Measurements from ENCODE around the gene PHLDB1. TPM values are rescaled to one million over a fixed set of nuclear protein-coding genes. Genes with fewer than 3 reads are reported as not detected.

Gene PHLDB1
- total and polyA plus RNA-seq, 4 donors: 27.3 to 90.5 (median 76.1) TPM

- H3K9ac ChIP-seq (ENCODE audit: insufficient read depth in 1 of 2, low read length in 2 of 2): no peak overlapping the region
- no peaks in the 10 kb centered on the region for H3K9me3 ChIP-seq (ENCODE audit: control insufficient read depth in 4 of 4, insufficient read depth in 3 of 4, low read length in 3 of 4)
- H3K36me3 ChIP-seq (ENCODE audit: control insufficient read depth in 4 of 4, insufficient read depth in 4 of 4, low read length in 4 of 4): peaks cover 0 to 1% (median 0%) of the 10 kb centered on the region in 4 donors
- H3K27me3 ChIP-seq (ENCODE audit: control insufficient read depth in 3 of 3, insufficient read depth in 3 of 3, low read length in 2 of 3): no peaks in the 10 kb centered on the region
- no peak overlapping the region for H3K4me3 ChIP-seq
- ATAC-seq (ENCODE audit: insufficient read depth, low FRiP score) (no peak), DNase-seq (no peak)
- no peak overlapping the region for H3K27ac ChIP-seq (ENCODE audit: low read depth in 1 of 2, low read length in 1 of 2)
- H3K4me1 ChIP-seq (ENCODE audit: control insufficient read depth in 5 of 5, insufficient read depth in 5 of 5, low read length in 5 of 5): no peaks in the 10 kb centered on the region
- TF ChIP-seq CTCF (IDR thresholded peaks at IDR 0.05; ENCODE audit: control extremely low read depth, extremely low read depth): no peak
- 43 to 61% methylated on average over 12 of the region's 12 CpGs for WGBS, 2 donors
Observed at GRCh38 chr11:118705791-118706545, 98.6 kb downstream of the PHLDB1 start.

GRCh38 chr11:118706546-118706825 is 99.1 kb downstream of the PHLDB1 start:
- WGBS, 2 donors: 90 to 94% methylated on average over 7 of the region's 7 CpGs
- no peak overlapping the region for H3K27ac ChIP-seq (ENCODE audit: low read depth in 1 of 2, low read length in 1 of 2)
- DNase-seq: no peak
- no peaks in the 10 kb centered on the region for H3K27me3 ChIP-seq (ENCODE audit: control insufficient read depth in 3 of 3, insufficient read depth in 3 of 3, low read length in 2 of 3)
- H3K36me3 ChIP-seq (ENCODE audit: control insufficient read depth in 4 of 4, insufficient read depth in 4 of 4, low read length in 4 of 4): peaks cover 0 to 1% (median 0%) of the 10 kb centered on the region in 4 donors
- no peak overlapping the region for H3K9ac ChIP-seq (ENCODE audit: insufficient read depth in 1 of 2, low read length in 2 of 2)
- no peak overlapping the region for H3K4me3 ChIP-seq
- TF ChIP-seq CTCF (IDR thresholded peaks at IDR 0.05; ENCODE audit: control extremely low read depth, extremely low read depth): no peak
- no peaks in the 10 kb centered on the region for H3K4me1 ChIP-seq (ENCODE audit: control insufficient read depth in 5 of 5, insufficient read depth in 5 of 5, low read length in 5 of 5)
- no peak for ATAC-seq (ENCODE audit: insufficient read depth, low FRiP score)
- no peaks in the 10 kb centered on the region for H3K9me3 ChIP-seq (ENCODE audit: control insufficient read depth in 4 of 4, insufficient read depth in 3 of 4, low read length in 3 of 4)

Small RNAs within 50 kb of the gene (small RNA-seq; reads per million reads assigned to genes)
- gene RNU6-1157P (ENCODE audit: low replicate concordance) (not detected), gene RNU6-376P (ENCODE audit: low replicate concordance) (not detected)

Other genes with a start within 250 kb of the PHLDB1 start
- gene UBE4A, start 248.0 kb upstream of the PHLDB1 start, total RNA-seq: 10 to 100 TPM; 37.5 to 53.2 TPM
- 10 to 100 TPM; 14.9 to 18.2 TPM for gene UBE4A, start 248.0 kb upstream of the PHLDB1 start, polyA plus RNA-seq
- gene ATP5MG, start 206.0 kb upstream of the PHLDB1 start, total RNA-seq: 100 to 1,000 TPM in 1 of 2 donors, 10 to 100 TPM in 1; 50.4 to 143 TPM
- 100 to 1,000 TPM in 1 of 2 donors, 10 to 100 TPM in 1; 96.7 to 367 TPM for gene ATP5MG, start 206.0 kb upstream of the PHLDB1 start, polyA plus RNA-seq
- gene KMT2A, start 171.1 kb upstream of the PHLDB1 start, total RNA-seq: 100 to 1,000 TPM in 1 of 2 donors, 10 to 100 TPM in 1; 44.5 to 127 TPM
- 1 to 10 TPM; 7.7 to 9.5 TPM for gene KMT2A, start 171.1 kb upstream of the PHLDB1 start, polyA plus RNA-seq
- 1 to 10 TPM in 1 of 2 donors, under 1 TPM in 1; 0.95 to 1.6 TPM for gene TTC36, start 80.1 kb upstream of the PHLDB1 start, total RNA-seq
- under 1 TPM; 0.14 to 0.40 TPM for gene TTC36, start 80.1 kb upstream of the PHLDB1 start, polyA plus RNA-seq
- gene TMEM25, start 76.4 kb upstream of the PHLDB1 start, total RNA-seq: 10 to 100 TPM; 20.1 to 32.0 TPM
- 10 to 100 TPM in 1 of 2 donors, 1 to 10 TPM in 1; 8.8 to 14.4 TPM for gene TMEM25, start 76.4 kb upstream of the PHLDB1 start, polyA plus RNA-seq
- 10 to 100 TPM; 27.2 to 32.9 TPM for gene IFT46, start 41.7 kb upstream of the PHLDB1 start, total RNA-seq
- 10 to 100 TPM; 15.3 to 21.7 TPM for gene IFT46, start 41.7 kb upstream of the PHLDB1 start, polyA plus RNA-seq
- 100 to 1,000 TPM; 114 to 123 TPM for gene ARCN1, start 35.2 kb upstream of the PHLDB1 start, total RNA-seq
- gene ARCN1, start 35.2 kb upstream of the PHLDB1 start, polyA plus RNA-seq: 10 to 100 TPM; 72.4 to 97.6 TPM
- gene TREH, start 72.0 kb downstream of the PHLDB1 start, total RNA-seq: under 1 TPM in 1 of 2 donors, not detected in 1; 0.17 TPM
- 1 to 10 TPM in 1 of 2 donors, under 1 TPM in 1; 0.19 to 1.1 TPM for gene TREH, start 72.0 kb downstream of the PHLDB1 start, polyA plus RNA-seq
- 100 to 1,000 TPM in 1 of 2 donors, 10 to 100 TPM in 1; 96.8 to 209 TPM for gene DDX6, start 183.5 kb downstream of the PHLDB1 start, total RNA-seq
- gene DDX6, start 183.5 kb downstream of the PHLDB1 start, polyA plus RNA-seq: 10 to 100 TPM; 19.9 to 26.5 TPM